Parathyroid adenoma (tissue), 2 donors: ENCODE results near the gene ZSWIM3.
A peak's percentile ranks its signal among the peaks of the same experiment; 100 is the strongest.

Experiments used
- H2AFZ ChIP-seq: fragments of 300-600 bp; sonication (generic); one replicate; pipeline ENCODE4 v1.7.0; 2017; ENCODE audit warnings: antibody characterized with exemption, mild to moderate bottlenecking
- H3K27ac ChIP-seq: fragments of 300-600 bp; sonication (generic); one replicate; pipeline ENCODE4 v1.7.0; 2017
- H3K27me3 ChIP-seq: fragments of 300-600 bp; sonication (generic); one replicate; pipeline ENCODE4 v1.7.0; 2017; ENCODE audit warnings: low read length; ENCODE audit not compliant: control insufficient read depth, insufficient read depth
- H3K36me3 ChIP-seq: fragments of 300-600 bp; sonication (generic); one replicate; pipeline ENCODE4 v1.7.0; 2017; ENCODE audit warnings: low read length; ENCODE audit not compliant: control insufficient read depth, insufficient read depth
- H3K4me1 ChIP-seq: fragments of 300-600 bp; sonication (generic); one replicate; pipeline ENCODE4 v1.7.0; 2017; ENCODE audit warnings: control low read depth
- H3K4me2 ChIP-seq: fragments of 300-600 bp; sonication (generic); one replicate; pipeline ENCODE4 v1.7.0; 2017; ENCODE audit warnings: low read length
- H3K4me3 ChIP-seq: fragments of 300-600 bp; sonication (generic); one replicate; pipeline ENCODE4 v1.7.0; 2017; ENCODE audit warnings: low read depth, low read length
- H3K79me2 ChIP-seq: fragments of 300-600 bp; sonication (generic); one replicate; pipeline ENCODE4 v1.7.0; 2017; ENCODE audit warnings: control low read depth
- H3K9ac ChIP-seq: fragments of 300-600 bp; sonication (generic); one replicate; pipeline ENCODE4 v1.7.0; 2017; ENCODE audit warnings: mild to moderate bottlenecking
- H3K9me3 ChIP-seq: fragments of 300-600 bp; sonication (generic); one replicate; pipeline ENCODE4 v1.7.0; 2017; ENCODE audit warnings: low read length; ENCODE audit not compliant: control insufficient read depth
- CTCF ChIP-seq: fragments of 300-600 bp; sonication (generic); IDR thresholded peaks from one replicate; pipeline ENCODE4 v1.7.0; 2017; ENCODE audit warnings: antibody characterized with exemption, mild to moderate bottlenecking
- donor health status: primary hyperparathyroidism.

The ZSWIM3 gene

GRCh38 chr20:45887346-45887715 is 29.9 kb downstream of the ZSWIM3 start, which contains the start of gene SPATA25:
Gene SPATA25 (minus strand): TSS chr20:45887622. CDS start chr20:45887590, 32 bp downstream.
- Histone ChIP-seq H3K4me2 (no peak within 1 kb of the TSS), H3K4me1 (peaks cover 3% of the 10 kb centered on the region), H2AFZ (no peak within 1 kb of the TSS), H3K79me2 (no peaks in the 10 kb centered on the region), H3K9ac (no peak within 1 kb of the TSS), H3K9me3 (no peaks in the 10 kb centered on the region), H3K36me3 (no peaks in the 10 kb centered on the region), H3K27me3 (no peaks in the 10 kb centered on the region), H3K27ac (no peak within 1 kb of the TSS), H3K4me3 (no peak within 1 kb of the TSS)
- TF ChIP-seq CTCF, result no peak

GRCh38 chr20:45888681-45889080 is 31.3 kb downstream of the ZSWIM3 start:
- TF ChIP-seq CTCF, result no peak
- Histone ChIP-seq H3K79me2 (no peaks in the 10 kb centered on the region), H3K9ac (no peak overlapping the region)

GRCh38 chr20:45890077-45890984 is 32.9 kb downstream of the ZSWIM3 start:
- Histone ChIP-seq H3K27me3 (no peaks in the 10 kb centered on the region), H2AFZ (peak overlapping the region; percentile 84), H3K4me1 (peaks cover 3% of the 10 kb centered on the region), H3K4me3 (peak overlapping the region; percentile 92), H3K9me3 (no peaks in the 10 kb centered on the region), H3K27ac (peak overlapping the region; percentile 47), H3K79me2 (no peaks in the 10 kb centered on the region), H3K36me3 (no peaks in the 10 kb centered on the region), H3K9ac (no peak overlapping the region), H3K4me2 (peak overlapping the region; percentile 97)
- peak; percentile 60 for TF ChIP-seq CTCF

More at GRCh38 chr20:45888681-45889080, 31.3 kb downstream of the ZSWIM3 start:
- peaks cover 3% of the 10 kb centered on the region for H3K4me1 ChIP-seq
- no peaks in the 10 kb centered on the region for H3K36me3 ChIP-seq
- no peak overlapping the region for H2AFZ ChIP-seq
- H3K27ac ChIP-seq, result no peak overlapping the region
- no peaks in the 10 kb centered on the region for H3K9me3 ChIP-seq
- H3K4me3 ChIP-seq, result no peak overlapping the region
- H3K4me2 ChIP-seq, result no peak overlapping the region
- no peaks in the 10 kb centered on the region for H3K27me3 ChIP-seq

GRCh38 chr20:45890985-45891983 is 33.9 kb downstream of the ZSWIM3 start, which contains the start of the genes CTSA and NEURL2:
Gene CTSA (plus strand): TSS chr20:45891335. CDS start chr20:45891569, 234 bp downstream.
Gene NEURL2 (minus strand): TSS chr20:45891208. CDS start chr20:45890991, 217 bp downstream.
- Histone ChIP-seq H3K4me3 (peak within 1 kb of the TSS; percentile 92), H3K4me1 (peaks cover 3% of the 10 kb centered on the region)

More at GRCh38 chr20:45890985-45891983, 33.9 kb downstream of the ZSWIM3 start, which contains the start of the genes CTSA and NEURL2:
- H3K9me3 ChIP-seq, result no peaks in the 10 kb centered on the region
- peak within 1 kb of the TSS; percentile 47 for H3K27ac ChIP-seq
- no peak for TF ChIP-seq CTCF
- no peaks in the 10 kb centered on the region for H3K36me3 ChIP-seq
- no peaks in the 10 kb centered on the region for H3K27me3 ChIP-seq
- peak within 1 kb of the TSS; percentile 97 for H3K4me2 ChIP-seq
- peak within 1 kb of the TSS; percentile 25 for H3K9ac ChIP-seq
- peak within 1 kb of the TSS; percentile 84 for H2AFZ ChIP-seq
- H3K79me2 ChIP-seq, result no peaks in the 10 kb centered on the region
